OCI-LY7 (cell line): Measurements from ENCODE around the gene MPL. TPM values are rescaled to one million over a fixed set of nuclear protein-coding genes. Genes with fewer than 3 reads are reported as not detected.

Source experiments
- BruUV-seq: library from RNA; stranded (reverse); fragments of 400-500 nt; replicated peaks from 2 replicates; lab custom pipeline; 2021; lab: Mats Ljungman, UMichigan
- CTCF ChIA-PET: fragments of 300-600 bp; sonication (Branson Sonifier 250); formaldehyde crosslinking; loops from one replicate; lab custom pipeline; 2022; ENCODE audit warnings: antibody characterized with exemption; ENCODE audit not compliant: unreplicated experiment; lab: Charles Lee
- POLR2A ChIA-PET: fragments of 300-600 bp; sonication (Branson Sonifier 250); formaldehyde crosslinking; loops from one replicate; lab custom pipeline; 2022; ENCODE audit warnings: antibody characterized with exemption; lab: Charles Lee
- DNase-seq: peaks from one replicate; pipeline ENCODE4 v3.0.0-alpha.2; 2015; ENCODE audit warnings: low spot score
- H2AFZ ChIP-seq: fragments of 200-600 bp; sonication (generic), shearing (Covaris generic); 2 replicates; pipeline ENCODE4 v1.6.1; 2014; ENCODE audit warnings: mild to moderate bottlenecking, antibody characterized with exemption, low read length, moderate library complexity
- H3K27ac ChIP-seq: fragments of 200-600 bp; sonication (generic); 2 replicates; pipeline ENCODE4 v1.5.1; 2014; ENCODE audit warnings: mixed run types, low read depth, mild to moderate bottlenecking, moderate library complexity, low read length, inconsistent platforms; ENCODE audit not compliant: poor library complexity, severe bottlenecking
- H3K36me3 ChIP-seq: fragments of 200-600 bp; sonication (generic); 2 replicates; pipeline ENCODE4 v1.6.1; 2014; ENCODE audit warnings: mild to moderate bottlenecking, antibody characterized with exemption, low read length, moderate library complexity, mixed read lengths; ENCODE audit not compliant: insufficient read depth
- H3K4me1 ChIP-seq: fragments of 200-600 bp; sonication (generic); 2 replicates; pipeline ENCODE4 v1.5.1; 2014; ENCODE audit warnings: mild to moderate bottlenecking, low read length; ENCODE audit not compliant: insufficient read depth, poor library complexity, severe bottlenecking
- H3K4me2 ChIP-seq: fragments of 200-600 bp; sonication (generic); 2 replicates; pipeline ENCODE4 v1.6.1; 2014; ENCODE audit warnings: mild to moderate bottlenecking, low read length
- H3K4me3 ChIP-seq: fragments of 200-600 bp; sonication (generic); 2 replicates; pipeline ENCODE4 v1.5.1; 2014; ENCODE audit warnings: mild to moderate bottlenecking, low read depth, low read length; ENCODE audit not compliant: poor library complexity, severe bottlenecking
- H3K79me2 ChIP-seq: fragments of 200-600 bp; sonication (generic); 2 replicates; pipeline ENCODE4 v1.6.1; 2016; ENCODE audit warnings: low read depth, mild to moderate bottlenecking, low read length, moderate library complexity, mixed read lengths; ENCODE audit not compliant: insufficient read depth
- H3K9me2 ChIP-seq: fragments of 200-600 bp; sonication (generic); 2 replicates; pipeline ENCODE4 v1.6.1; 2016; ENCODE audit warnings: mild to moderate bottlenecking, low read length, mixed read lengths; ENCODE audit not compliant: insufficient read depth
- H3K9me3 ChIP-seq: fragments of 200-600 bp; sonication (generic); 2 replicates; pipeline ENCODE4 v1.6.1; 2014; ENCODE audit warnings: mild to moderate bottlenecking, mixed run types, low read length, mixed read lengths
- H4K20me1 ChIP-seq: fragments of 200-600 bp; sonication (generic); 2 replicates; pipeline ENCODE4 v1.6.1; 2014; ENCODE audit warnings: mild to moderate bottlenecking, antibody characterized with exemption, low read length, moderate library complexity, mixed read lengths; ENCODE audit not compliant: insufficient read depth
- EZH2phosphoT487 ChIP-seq: fragments of 200-600 bp; sonication (generic); IDR thresholded peaks from 2 replicates; pipeline ENCODE4 v1.6.1; 2018; ENCODE audit warnings: low read depth, borderline replicate concordance, mild to moderate bottlenecking, mixed run types, antibody characterized with exemption, low read length, moderate library complexity, mixed read lengths
- intact Hi-C: fragments of 100-400 bp; cut with micrococcal nuclease; formaldehyde crosslinking; loops from one replicate; pipeline ENCODE4 v1.10.0; 2022; ENCODE audit not compliant: unreplicated experiment
- total RNA-seq, 2 experiments: library from RNA; depleted of rRNA in 1 of 2; stranded (reverse); fragments of >200 nt in 1 of 2; shearing (Covaris generic) in 1 of 2; gene quantifications; 2 replicates each; pipeline ENCODE4 v1.2.3, GENCODE V29; 2014 to 2022
- TF ChIP-seq, protein P1 (sequence below): fragments of 200-600 bp; sonication (generic); conservative IDR thresholded peaks from 2 replicates; pipeline ENCODE4 v1.5.1; 2014; ENCODE audit warnings: mild to moderate bottlenecking, antibody characterized with exemption, low read length, moderate library complexity, mixed read lengths

The MPL gene
- total RNA-seq, 2 experiments from 2014 or later: not detected

DNA sequence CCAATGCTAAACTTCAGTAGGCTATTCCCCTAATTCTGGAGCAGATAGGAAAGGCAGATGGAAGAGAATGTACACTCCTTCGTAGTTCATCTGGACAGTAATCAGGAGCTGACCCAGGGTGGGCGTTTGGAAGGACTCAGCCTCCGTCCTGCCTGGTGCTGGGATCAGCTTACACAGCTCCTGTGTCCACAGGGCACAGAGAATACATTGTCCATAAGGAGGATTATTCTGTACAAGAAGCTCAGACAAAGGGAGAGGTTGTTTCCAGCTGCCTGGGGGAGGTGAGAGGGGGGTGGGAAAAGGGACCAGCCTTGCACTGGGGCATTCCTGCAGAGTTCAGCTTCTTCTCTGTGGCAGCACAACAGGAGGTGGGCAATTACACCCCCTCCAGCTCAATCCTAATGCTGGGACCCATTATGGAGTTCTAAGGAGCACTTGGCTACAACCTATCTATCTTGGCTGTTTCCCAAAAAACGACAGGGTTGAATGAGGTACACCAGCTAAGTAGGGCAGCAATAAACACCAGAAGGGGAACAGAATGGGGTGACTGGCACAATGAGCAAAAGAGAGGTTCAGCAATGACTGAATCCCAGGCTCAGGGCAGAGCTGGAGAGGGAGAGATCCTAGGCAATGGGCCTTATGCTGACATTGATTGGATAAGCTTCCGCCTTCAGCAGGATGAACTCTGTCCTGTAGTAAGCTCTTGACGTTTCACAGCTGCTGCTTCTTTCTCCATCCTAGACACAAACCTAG is 44.6 kb downstream of the MPL start:
- DNase-seq: no peak
- POLR2A ChIA-PET: no interaction called here
- no peak overlapping the region for H2AFZ ChIP-seq
- intact Hi-C loops: no loop called here
- H3K4me1 ChIP-seq: no peaks in the 10 kb centered on the region
- H3K27ac ChIP-seq: no peak overlapping the region
- BruUV-seq: no TSS peak
- H3K79me2 ChIP-seq: no peaks in the 10 kb centered on the region
- peaks cover 54% of the 10 kb centered on the region for H3K36me3 ChIP-seq
- CTCF ChIA-PET: interaction anchor here (0.6 kb wide), 3 partner anchors 78 to 1054 kb away, joined by 3 to 8 read pairs (median 6); no protein-coding TSS in a partner anchor
- TF ChIP-seq EZH2phosphoT487: no peak
- TF ChIP-seq, protein P1, sequence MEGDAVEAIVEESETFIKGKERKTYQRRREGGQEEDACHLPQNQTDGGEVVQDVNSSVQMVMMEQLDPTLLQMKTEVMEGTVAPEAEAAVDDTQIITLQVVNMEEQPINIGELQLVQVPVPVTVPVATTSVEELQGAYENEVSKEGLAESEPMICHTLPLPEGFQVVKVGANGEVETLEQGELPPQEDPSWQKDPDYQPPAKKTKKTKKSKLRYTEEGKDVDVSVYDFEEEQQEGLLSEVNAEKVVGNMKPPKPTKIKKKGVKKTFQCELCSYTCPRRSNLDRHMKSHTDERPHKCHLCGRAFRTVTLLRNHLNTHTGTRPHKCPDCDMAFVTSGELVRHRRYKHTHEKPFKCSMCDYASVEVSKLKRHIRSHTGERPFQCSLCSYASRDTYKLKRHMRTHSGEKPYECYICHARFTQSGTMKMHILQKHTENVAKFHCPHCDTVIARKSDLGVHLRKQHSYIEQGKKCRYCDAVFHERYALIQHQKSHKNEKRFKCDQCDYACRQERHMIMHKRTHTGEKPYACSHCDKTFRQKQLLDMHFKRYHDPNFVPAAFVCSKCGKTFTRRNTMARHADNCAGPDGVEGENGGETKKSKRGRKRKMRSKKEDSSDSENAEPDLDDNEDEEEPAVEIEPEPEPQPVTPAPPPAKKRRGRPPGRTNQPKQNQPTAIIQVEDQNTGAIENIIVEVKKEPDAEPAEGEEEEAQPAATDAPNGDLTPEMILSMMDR: no peak
- no peak overlapping the region for H3K4me2 ChIP-seq
- no peaks in the 10 kb centered on the region for H4K20me1 ChIP-seq
- no peaks in the 10 kb centered on the region for H3K9me3 ChIP-seq
- H3K4me3 ChIP-seq: no peak overlapping the region
- no peaks in the 10 kb centered on the region for H3K9me2 ChIP-seq

DNA sequence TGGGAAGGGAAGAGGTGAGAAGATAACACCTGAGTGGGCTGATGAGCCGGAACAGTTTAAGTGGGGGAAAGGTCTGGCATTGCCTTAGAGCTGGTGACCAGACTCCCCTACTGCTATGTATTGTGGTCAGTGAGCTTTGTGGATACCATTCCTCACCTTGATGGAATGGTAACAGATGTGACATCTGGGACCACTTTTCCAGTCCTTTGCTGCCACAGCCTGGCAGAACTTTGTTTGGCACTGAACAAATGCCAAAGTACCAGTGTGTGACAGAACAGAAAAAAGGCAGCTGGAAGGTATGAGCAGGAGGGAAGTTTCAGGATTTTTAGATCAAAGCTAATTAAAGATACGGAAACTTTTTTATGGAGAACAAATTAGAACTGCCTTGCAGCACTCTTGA is 45.8 kb downstream of the MPL start:
- Histone ChIP-seq H3K4me2 (no peak overlapping the region), H2AFZ (no peak overlapping the region), H3K36me3 (peaks cover 60% of the 10 kb centered on the region), H4K20me1 (no peaks in the 10 kb centered on the region), H3K4me3 (no peak overlapping the region), H3K79me2 (peaks cover 4% of the 10 kb centered on the region), H3K9me3 (no peaks in the 10 kb centered on the region), H3K9me2 (no peaks in the 10 kb centered on the region), H3K4me1 (peaks cover 10% of the 10 kb centered on the region), H3K27ac (no peak overlapping the region)
- no TSS peak for BruUV-seq
- intact Hi-C loops: no loop called here
- TF ChIP-seq, protein P1: 0 out of 2 replicates have a peak, but pooled peaks have one; percentile 13
- no peak for TF ChIP-seq EZH2phosphoT487
- no peak for DNase-seq
- POLR2A ChIA-PET: no interaction called here
- CTCF ChIA-PET: no interaction called here

DNA sequence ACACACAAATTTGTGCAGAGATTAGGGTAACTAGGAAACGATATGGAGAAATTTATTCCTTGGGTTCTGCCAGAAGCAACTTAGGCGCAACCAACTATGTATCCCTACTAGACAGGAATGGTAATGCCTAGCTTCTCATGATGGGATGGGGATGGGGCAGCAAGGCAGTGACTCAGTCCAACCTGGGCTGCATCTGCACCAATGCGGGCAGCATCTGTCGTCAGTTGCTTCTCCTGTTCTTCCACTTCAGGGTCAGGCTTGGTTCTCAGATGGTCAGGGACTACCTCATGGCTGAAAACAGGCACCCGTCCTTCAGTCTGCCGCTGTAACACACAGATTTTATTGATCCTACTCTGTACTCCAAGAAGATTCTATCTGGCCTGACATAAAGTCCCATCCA is 49.1 kb downstream of the MPL start:
- Histone ChIP-seq H3K79me2 (peaks cover 27% of the 10 kb centered on the region), H3K4me2 (no peak overlapping the region), H3K4me3 (no peak overlapping the region), H4K20me1 (no peaks in the 10 kb centered on the region), H3K36me3 (peaks cover 53% of the 10 kb centered on the region), H3K27ac (no peak overlapping the region), H2AFZ (no peak overlapping the region), H3K4me1 (peaks cover 25% of the 10 kb centered on the region), H3K9me3 (no peaks in the 10 kb centered on the region), H3K9me2 (no peaks in the 10 kb centered on the region)
- DNase-seq: no peak
- POLR2A ChIA-PET: no interaction called here
- TF ChIP-seq EZH2phosphoT487: no peak
- TF ChIP-seq, protein P1: no peak
- no TSS peak for BruUV-seq
- CTCF ChIA-PET: no interaction called here
- intact Hi-C loops: no loop called here
